ENCODE results near the gene OTOA.

DNA sequence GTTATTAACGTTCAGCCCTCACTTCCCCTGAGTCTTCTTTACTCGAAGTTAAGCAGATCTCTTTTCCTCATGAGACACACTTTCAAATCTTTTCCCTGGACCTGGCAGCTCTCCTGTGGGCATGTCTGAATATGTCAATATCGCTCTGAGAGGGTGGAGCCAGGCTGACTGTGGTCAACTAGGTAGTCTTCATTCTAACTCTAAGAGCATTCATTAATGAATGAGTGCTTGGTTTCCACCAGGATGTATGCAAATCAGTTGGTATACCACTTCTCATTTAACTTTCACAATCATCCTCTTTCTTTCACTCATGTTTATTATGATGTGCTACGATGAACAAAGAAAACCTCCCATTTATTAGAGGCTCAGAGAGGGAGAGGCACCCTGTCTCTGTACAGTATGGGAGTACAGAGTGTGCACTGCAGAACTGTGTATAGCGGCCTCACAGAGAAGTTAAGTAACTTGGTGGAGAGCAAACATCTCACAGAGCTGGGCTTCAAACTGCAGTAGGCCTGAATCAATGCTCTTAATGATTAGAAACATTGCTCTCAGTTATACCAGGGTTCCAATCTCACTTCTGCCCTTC, 39.9 kb downstream of the OTOA start:
- TF ChIP-seq, protein P1, sequence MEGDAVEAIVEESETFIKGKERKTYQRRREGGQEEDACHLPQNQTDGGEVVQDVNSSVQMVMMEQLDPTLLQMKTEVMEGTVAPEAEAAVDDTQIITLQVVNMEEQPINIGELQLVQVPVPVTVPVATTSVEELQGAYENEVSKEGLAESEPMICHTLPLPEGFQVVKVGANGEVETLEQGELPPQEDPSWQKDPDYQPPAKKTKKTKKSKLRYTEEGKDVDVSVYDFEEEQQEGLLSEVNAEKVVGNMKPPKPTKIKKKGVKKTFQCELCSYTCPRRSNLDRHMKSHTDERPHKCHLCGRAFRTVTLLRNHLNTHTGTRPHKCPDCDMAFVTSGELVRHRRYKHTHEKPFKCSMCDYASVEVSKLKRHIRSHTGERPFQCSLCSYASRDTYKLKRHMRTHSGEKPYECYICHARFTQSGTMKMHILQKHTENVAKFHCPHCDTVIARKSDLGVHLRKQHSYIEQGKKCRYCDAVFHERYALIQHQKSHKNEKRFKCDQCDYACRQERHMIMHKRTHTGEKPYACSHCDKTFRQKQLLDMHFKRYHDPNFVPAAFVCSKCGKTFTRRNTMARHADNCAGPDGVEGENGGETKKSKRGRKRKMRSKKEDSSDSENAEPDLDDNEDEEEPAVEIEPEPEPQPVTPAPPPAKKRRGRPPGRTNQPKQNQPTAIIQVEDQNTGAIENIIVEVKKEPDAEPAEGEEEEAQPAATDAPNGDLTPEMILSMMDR (IDR thresholded peaks at IDR 0.05; ENCODE audit: insufficient read depth, low read depth, low read length), result no peak
- TF ChIP-seq EZH2 (IDR thresholded peaks at IDR 0.05; ENCODE audit: insufficient read depth, low read length), result no peak

All from astrocyte (in vitro differentiated cells and primary cell).